Measurements from ENCODE around the gene NOB1.
"Not testable (repeated sequence)": the region's sequence is repeated elsewhere in the genome, so short reads cannot be mapped to it uniquely, and the experiment has no call there.

Gene NOB1

DNA sequence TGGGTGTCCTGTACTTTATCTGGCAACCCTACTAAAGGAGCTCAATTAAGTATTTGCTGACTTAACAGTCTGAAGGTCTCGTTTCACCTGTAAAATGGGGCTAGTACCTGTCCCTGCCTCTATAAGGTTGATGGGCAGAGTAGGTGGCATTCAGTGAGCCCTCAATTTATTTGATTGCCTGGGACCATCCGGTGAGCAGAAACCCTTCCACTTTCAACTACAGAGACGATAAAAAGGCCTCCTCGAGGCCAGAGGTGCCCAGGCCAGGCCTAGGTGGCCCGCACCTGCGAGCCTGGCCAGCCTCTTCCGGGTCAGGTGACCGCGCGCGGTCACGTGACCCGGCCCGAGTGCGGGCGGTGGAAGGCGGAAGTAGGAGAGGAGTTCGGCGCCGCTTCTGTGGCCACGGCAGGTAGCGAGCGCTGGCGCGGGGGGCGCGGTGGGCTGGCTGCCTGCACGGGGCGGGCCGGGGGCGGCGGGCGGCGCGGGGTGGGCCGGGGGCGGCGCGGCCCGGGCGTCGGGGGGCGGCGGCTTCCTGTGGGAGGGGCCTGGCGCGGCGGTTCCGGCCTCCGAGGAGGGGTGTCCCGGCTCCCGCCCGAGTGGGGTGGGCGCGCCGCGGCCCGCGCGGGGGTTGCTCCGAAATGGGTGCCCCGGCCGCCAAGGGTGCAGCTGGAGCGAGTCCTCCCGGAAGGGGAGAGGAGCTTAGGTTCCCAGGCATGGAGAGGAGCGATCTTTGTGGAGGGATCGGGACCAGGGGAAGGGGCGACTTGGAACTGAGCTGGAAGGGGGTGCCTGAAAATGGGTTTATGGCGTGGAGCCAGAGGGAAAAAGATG lies 7.5 kb upstream of the NOB1 start, which contains the start of gene WWP2:
Gene WWP2, plus strand, starts transcription at position 350 of the 831 bp plus-strand sequence. CDS start 24,679 bp downstream, outside the sequence.
- peak within 1 kb of the TSS; percentile 89 for H3K14ac ChIP-seq (ENCODE audit: low read length)
- no peaks in the 10 kb centered on the region for H3K36me3 ChIP-seq (replicated peaks in 1 of 2; ENCODE audit: control insufficient read depth in 2 of 2, insufficient read depth in 2 of 2, low read length in 2 of 2)
- peaks cover 2% of the 10 kb centered on the region for H3K79me1 ChIP-seq (ENCODE audit: low read depth, low read length)
- H3K27me3 ChIP-seq (ENCODE audit: control insufficient read depth in 3 of 3, insufficient read depth in 3 of 3, low read depth in 1 of 3, low read length in 3 of 3) = no peaks in the 10 kb centered on the region
- no peak within 1 kb of the TSS for H2BK15ac ChIP-seq (ENCODE audit: low read length)
- peak within 1 kb of the TSS; percentile 53 for H2BK5ac ChIP-seq (ENCODE audit: low read length)
- H2BK12ac ChIP-seq (ENCODE audit: low read length) = no peak within 1 kb of the TSS
- peak within 1 kb of the TSS; percentile 96 for H3K18ac ChIP-seq (ENCODE audit: low read length)
- peak within 1 kb of the TSS; percentile 86 for H3K27ac ChIP-seq (replicated peaks; ENCODE audit: low read length)
- no peak within 1 kb of the TSS for H2BK120ac ChIP-seq (ENCODE audit: low read depth, low read length)
- H3K4ac ChIP-seq (ENCODE audit: low read length) = no peak within 1 kb of the TSS
- peak within 1 kb of the TSS; percentile 100 for H2AFZ ChIP-seq (ENCODE audit: low read length)
- peak within 1 kb of the TSS; percentile 91 for H3K4me2 ChIP-seq (ENCODE audit: insufficient read depth, low read length, poor library complexity, severe bottlenecking)
- H2AK5ac ChIP-seq (ENCODE audit: low read depth, low read length) = no peak within 1 kb of the TSS
- peak within 1 kb of the TSS; percentile 95 for H3K9ac ChIP-seq (ENCODE audit: low read depth, low read length, poor library complexity)
- DNase-seq (ENCODE audit: low spot score) = peak; percentile 62
- WGBS, 2 donors (ENCODE audit: extremely low coverage in 2 of 2, insufficient read length in 2 of 2, insufficient replicate concordance in 1 of 2) = no CpG with 5 or more reads among the region's 68 CpGs
- H3K9me3 ChIP-seq (replicated peaks in 1 of 2; ENCODE audit: control insufficient read depth in 2 of 2, insufficient read depth in 1 of 2, low read depth in 1 of 2, low read length in 2 of 2) = no peaks in the 10 kb centered on the region
- peaks cover 2 to 6% of the 10 kb centered on the region in 2 donors for H3K4me1 ChIP-seq (ENCODE audit: control insufficient read depth in 2 of 2, insufficient read depth in 1 of 2, low read depth in 1 of 2, low read length in 2 of 2)
- H3K4me3 ChIP-seq (ENCODE audit: low read length in 2 of 2) = peak within 1 kb of the TSS; percentile 81 to 98
- H4K91ac ChIP-seq (ENCODE audit: low read depth, low read length, poor library complexity) = no peak within 1 kb of the TSS
- peak within 1 kb of the TSS; percentile 97 for H3K23ac ChIP-seq (ENCODE audit: low read depth, low read length, poor library complexity)
- peak within 1 kb of the TSS; percentile 82 for H4K8ac ChIP-seq (ENCODE audit: low read depth, low read length)

- not testable (repeated sequence) for H4K91ac ChIP-seq (ENCODE audit: low read depth, low read length, poor library complexity); H3K4me3 ChIP-seq (ENCODE audit: low read length in 2 of 2); H2BK120ac ChIP-seq (ENCODE audit: low read depth, low read length); H2BK12ac ChIP-seq (ENCODE audit: low read length); H3K9ac ChIP-seq (ENCODE audit: low read depth, low read length, poor library complexity); H3K27me3 ChIP-seq (ENCODE audit: control insufficient read depth in 3 of 3, insufficient read depth in 3 of 3, low read depth in 1 of 3, low read length in 3 of 3); H3K4ac ChIP-seq (ENCODE audit: low read length); H2BK15ac ChIP-seq (ENCODE audit: low read length); H3K9me3 ChIP-seq (replicated peaks in 1 of 2; ENCODE audit: control insufficient read depth in 2 of 2, insufficient read depth in 1 of 2, low read depth in 1 of 2, low read length in 2 of 2); H3K4me1 ChIP-seq (ENCODE audit: control insufficient read depth in 2 of 2, insufficient read depth in 1 of 2, low read depth in 1 of 2, low read length in 2 of 2); H3K18ac ChIP-seq (ENCODE audit: low read length); H2AK5ac ChIP-seq (ENCODE audit: low read depth, low read length); H3K79me1 ChIP-seq (ENCODE audit: low read depth, low read length); DNase-seq (ENCODE audit: low spot score); H4K8ac ChIP-seq (ENCODE audit: low read depth, low read length); H2BK5ac ChIP-seq (ENCODE audit: low read length); H3K14ac ChIP-seq (ENCODE audit: low read length); H3K27ac ChIP-seq (replicated peaks; ENCODE audit: low read length); H3K4me2 ChIP-seq (ENCODE audit: insufficient read depth, low read length, poor library complexity, severe bottlenecking); H3K23ac ChIP-seq (ENCODE audit: low read depth, low read length, poor library complexity)
- Histone ChIP-seq H3K36me3 (replicated peaks in 1 of 2; ENCODE audit: control insufficient read depth in 2 of 2, insufficient read depth in 2 of 2, low read length in 2 of 2) (peaks cover 0 to 10% of the 10 kb centered on the region in 2 donors), H2AFZ (ENCODE audit: low read length) (peak overlapping the region; percentile 72)
- WGBS, 2 donors (ENCODE audit: extremely low coverage in 2 of 2, insufficient read length in 2 of 2, insufficient replicate concordance in 1 of 2) = no CpG with 5 or more reads among the region's 13 CpGs
Observed at GRCh38 chr16:69757375-69757774, 2.6 kb upstream of the NOB1 start.

DNA sequence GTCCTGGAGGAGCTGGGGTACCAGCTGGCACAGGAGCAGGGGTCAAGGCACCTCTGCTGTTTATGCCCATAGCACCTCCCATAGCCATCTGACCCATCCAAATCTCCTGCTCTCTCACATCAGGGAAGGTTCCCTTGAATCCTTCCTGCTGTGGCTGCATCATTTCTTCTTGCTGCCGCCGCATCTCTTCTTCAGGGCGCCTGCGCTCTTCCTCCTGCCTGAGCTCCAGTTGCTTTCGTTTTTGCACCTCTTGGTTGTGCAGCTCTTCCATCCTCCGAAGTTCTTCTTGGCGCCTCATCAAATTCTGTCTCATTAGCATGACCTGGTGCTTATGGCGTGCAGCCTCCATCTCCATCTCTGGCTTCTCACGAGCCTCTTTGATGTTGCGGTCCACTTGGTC lies 2.0 kb upstream of the NOB1 start:
- no peak overlapping the region for H2BK120ac ChIP-seq (ENCODE audit: low read depth, low read length)
- peaks cover 0 to 17% of the 10 kb centered on the region in 2 donors for H3K36me3 ChIP-seq (replicated peaks in 1 of 2; ENCODE audit: control insufficient read depth in 2 of 2, insufficient read depth in 2 of 2, low read length in 2 of 2)
- no peak overlapping the region for H3K4me3 ChIP-seq (ENCODE audit: low read length in 2 of 2)
- DNase-seq (ENCODE audit: low spot score) = no peak
- no peak overlapping the region for H3K9ac ChIP-seq (ENCODE audit: low read depth, low read length, poor library complexity)
- no peak overlapping the region for H2BK15ac ChIP-seq (ENCODE audit: low read length)
- no peak overlapping the region for H3K18ac ChIP-seq (ENCODE audit: low read length)
- H3K27ac ChIP-seq (replicated peaks; ENCODE audit: low read length) = no peak overlapping the region
- H3K9me3 ChIP-seq (replicated peaks in 1 of 2; ENCODE audit: control insufficient read depth in 2 of 2, insufficient read depth in 1 of 2, low read depth in 1 of 2, low read length in 2 of 2) = no peaks in the 10 kb centered on the region
- H3K4me2 ChIP-seq (ENCODE audit: insufficient read depth, low read length, poor library complexity, severe bottlenecking) = no peak overlapping the region
- H2BK5ac ChIP-seq (ENCODE audit: low read length) = no peak overlapping the region
- no peak overlapping the region for H4K8ac ChIP-seq (ENCODE audit: low read depth, low read length)
- H2AFZ ChIP-seq (ENCODE audit: low read length) = peak overlapping the region; percentile 49
- peaks cover 6% of the 10 kb centered on the region for H3K79me1 ChIP-seq (ENCODE audit: low read depth, low read length)
- H4K91ac ChIP-seq (ENCODE audit: low read depth, low read length, poor library complexity) = no peak overlapping the region
- H2AK5ac ChIP-seq (ENCODE audit: low read depth, low read length) = no peak overlapping the region
- H3K4ac ChIP-seq (ENCODE audit: low read length) = no peak overlapping the region
- peaks cover 0 to 3% of the 10 kb centered on the region in 2 donors for H3K4me1 ChIP-seq (ENCODE audit: control insufficient read depth in 2 of 2, insufficient read depth in 1 of 2, low read depth in 1 of 2, low read length in 2 of 2)
- H3K14ac ChIP-seq (ENCODE audit: low read length) = no peak overlapping the region
- no peak overlapping the region for H3K23ac ChIP-seq (ENCODE audit: low read depth, low read length, poor library complexity)
- no peak overlapping the region for H2BK12ac ChIP-seq (ENCODE audit: low read length)
- H3K27me3 ChIP-seq (ENCODE audit: control insufficient read depth in 3 of 3, insufficient read depth in 3 of 3, low read depth in 1 of 3, low read length in 3 of 3) = no peaks in the 10 kb centered on the region
- WGBS, 2 donors (ENCODE audit: extremely low coverage in 2 of 2, insufficient read length in 2 of 2, insufficient replicate concordance in 1 of 2) = no CpG with 5 or more reads among the region's 10 CpGs

DNA sequence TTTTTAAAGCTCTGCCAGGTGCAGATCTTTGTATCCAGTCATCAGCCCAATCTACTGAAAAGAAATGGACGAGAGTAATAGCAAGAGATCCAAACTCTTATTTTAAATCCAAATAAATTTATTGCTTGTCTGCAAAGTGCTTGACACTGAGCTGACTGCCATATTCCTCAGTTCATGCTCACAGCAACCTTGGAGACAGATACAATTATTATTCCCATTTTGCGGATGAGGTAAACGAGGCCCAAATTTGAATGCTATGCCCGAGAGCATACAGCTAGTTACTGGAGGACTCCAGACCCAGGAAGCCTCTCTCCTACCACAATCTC lies 620 bp downstream of the NOB1 start:
- WGBS, 2 donors (ENCODE audit: extremely low coverage in 2 of 2, insufficient read length in 2 of 2, insufficient replicate concordance in 1 of 2) = no CpG with 5 or more reads among the region's 4 CpGs
- H3K4me2 ChIP-seq (ENCODE audit: insufficient read depth, low read length, poor library complexity, severe bottlenecking) = peak overlapping the region; percentile 41
- no peak overlapping the region for H3K14ac ChIP-seq (ENCODE audit: low read length)
- no peak overlapping the region for H2BK15ac ChIP-seq (ENCODE audit: low read length)
- peak overlapping the region; percentile 99 for H3K9ac ChIP-seq (ENCODE audit: low read depth, low read length, poor library complexity)
- H4K8ac ChIP-seq (ENCODE audit: low read depth, low read length) = no peak overlapping the region
- H3K9me3 ChIP-seq (replicated peaks in 1 of 2; ENCODE audit: control insufficient read depth in 2 of 2, insufficient read depth in 1 of 2, low read depth in 1 of 2, low read length in 2 of 2) = no peaks in the 10 kb centered on the region
- H3K79me1 ChIP-seq (ENCODE audit: low read depth, low read length) = peaks cover 8% of the 10 kb centered on the region
- H2BK120ac ChIP-seq (ENCODE audit: low read depth, low read length) = no peak overlapping the region
- H2AFZ ChIP-seq (ENCODE audit: low read length) = peak overlapping the region; percentile 92
- H3K23ac ChIP-seq (ENCODE audit: low read depth, low read length, poor library complexity) = peak overlapping the region; percentile 86
- H3K27me3 ChIP-seq (ENCODE audit: control insufficient read depth in 3 of 3, insufficient read depth in 3 of 3, low read depth in 1 of 3, low read length in 3 of 3) = no peaks in the 10 kb centered on the region
- DNase-seq (ENCODE audit: low spot score) = no peak
- no peak overlapping the region for H4K91ac ChIP-seq (ENCODE audit: low read depth, low read length, poor library complexity)
- H3K4ac ChIP-seq (ENCODE audit: low read length) = no peak overlapping the region
- no peak overlapping the region for H3K18ac ChIP-seq (ENCODE audit: low read length)
- peaks cover 10 to 42% of the 10 kb centered on the region in 2 donors for H3K36me3 ChIP-seq (replicated peaks in 1 of 2; ENCODE audit: control insufficient read depth in 2 of 2, insufficient read depth in 2 of 2, low read length in 2 of 2)
- no peak overlapping the region for H3K27ac ChIP-seq (replicated peaks; ENCODE audit: low read length)
- peaks cover 0 to 3% of the 10 kb centered on the region in 2 donors for H3K4me1 ChIP-seq (ENCODE audit: control insufficient read depth in 2 of 2, insufficient read depth in 1 of 2, low read depth in 1 of 2, low read length in 2 of 2)
- H2AK5ac ChIP-seq (ENCODE audit: low read depth, low read length) = no peak overlapping the region
- no peak overlapping the region for H2BK5ac ChIP-seq (ENCODE audit: low read length)
- H3K4me3 ChIP-seq (ENCODE audit: low read length in 2 of 2) = peak overlapping the region; percentile 89 to 90
- H2BK12ac ChIP-seq (ENCODE audit: low read length) = no peak overlapping the region

Data from neuronal stem cell (in vitro differentiated cells).